Brain pericyte (primary cell): ENCODE measurements around the gene PKM.
"Not testable (repeated sequence)": the region's sequence is repeated elsewhere in the genome, so short reads cannot be mapped to it uniquely, and the experiment has no call there.

Experiments used
- DNase-seq: peaks from one replicate; pipeline ENCODE4 v3.0.0-alpha.2; 2012; ENCODE audit warnings: low read depth, low spot score

Gene PKM

DNA sequence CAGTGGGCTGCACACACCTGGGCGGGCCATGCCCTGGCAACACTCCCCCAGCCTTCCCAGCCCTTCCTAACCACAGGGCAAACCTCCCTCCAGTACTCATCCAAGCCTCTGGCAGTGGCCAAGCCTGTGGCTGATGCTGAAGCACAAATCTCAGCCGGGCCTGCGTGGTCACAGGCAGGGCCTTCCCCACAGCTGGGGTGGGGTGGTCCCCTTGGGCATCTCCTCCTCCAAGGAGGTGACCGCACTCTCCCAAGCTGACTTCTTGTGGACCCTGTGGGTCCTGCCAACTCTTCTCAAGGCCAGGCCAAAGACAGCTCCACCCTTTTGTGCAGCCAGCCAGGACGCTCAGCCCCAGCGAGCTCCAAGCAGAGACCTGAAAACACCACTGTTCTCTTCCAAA lies 54.8 kb downstream of the PKM start:
- DNase-seq = no peak

DNA sequence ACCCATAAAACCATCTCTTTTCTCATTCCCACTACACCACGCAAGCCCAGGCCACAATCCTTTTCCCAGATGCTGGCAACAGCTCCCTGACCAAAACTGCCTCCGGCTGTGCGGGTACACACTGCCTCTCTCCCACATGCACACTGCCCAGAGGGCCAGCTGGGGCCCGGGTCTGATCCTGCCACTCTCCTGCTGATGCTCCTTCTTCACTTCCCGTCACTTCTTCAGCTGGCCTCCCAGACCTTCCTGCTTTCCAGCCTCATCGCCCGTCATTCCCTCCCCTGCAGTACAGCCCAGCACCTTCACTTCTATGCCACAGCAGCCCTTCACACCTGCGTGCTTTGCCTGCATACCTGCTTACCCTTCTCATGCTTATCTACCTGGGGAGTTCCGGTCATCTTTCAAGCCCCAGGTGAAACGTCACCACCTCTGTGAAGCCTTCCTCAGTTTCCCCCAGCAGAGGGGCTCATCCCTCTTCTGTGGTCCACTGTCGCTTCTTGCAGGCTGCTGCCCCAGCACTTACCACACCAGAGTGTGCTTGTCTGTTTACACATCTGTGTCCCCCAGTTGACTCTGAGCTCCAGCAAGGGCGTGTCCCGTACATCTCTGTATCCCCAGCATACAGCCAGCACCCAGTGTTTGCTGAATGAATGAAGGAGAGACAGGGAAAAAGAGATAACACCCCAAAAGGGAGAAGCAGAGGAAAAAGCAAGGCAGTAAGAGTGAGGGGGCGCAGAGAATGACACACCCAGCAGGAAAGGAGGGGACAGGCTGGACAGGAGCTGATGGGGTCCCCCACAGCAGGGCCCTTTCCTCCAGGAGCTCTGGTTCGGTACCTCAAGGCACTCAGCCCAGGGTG lies 55.6 kb downstream of the PKM start:
- DNase-seq = no peak

DNA sequence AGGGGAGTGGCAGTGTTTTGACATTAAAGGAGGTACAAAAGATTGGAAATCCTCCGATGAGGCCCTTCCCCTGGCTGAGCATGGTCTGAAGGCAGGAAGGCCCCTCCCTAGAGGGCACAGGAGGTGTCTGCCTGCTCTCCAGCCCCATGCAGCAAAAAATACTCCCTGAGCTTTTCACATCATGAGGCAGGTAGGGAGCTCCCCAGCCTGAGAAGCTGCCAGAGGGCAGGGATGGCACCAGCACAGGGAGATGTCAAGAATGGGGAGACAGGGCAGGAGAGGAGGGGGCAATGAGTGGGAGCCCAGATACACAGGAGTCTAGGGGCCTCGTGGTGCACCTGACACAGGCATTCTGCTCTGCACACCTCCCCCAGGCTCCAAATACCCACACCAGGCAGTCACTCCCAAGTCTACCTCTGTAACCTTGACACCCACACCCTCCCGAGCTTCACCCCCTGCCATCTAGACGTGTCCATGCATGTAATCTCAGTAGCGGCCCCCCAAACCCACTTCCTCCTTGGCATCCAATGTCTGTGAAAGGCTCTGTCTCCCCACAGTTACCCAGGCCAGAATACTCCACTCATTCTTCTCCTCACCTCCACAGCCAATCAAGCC lies 56.3 kb downstream of the PKM start:
- no peak for DNase-seq

DNA sequence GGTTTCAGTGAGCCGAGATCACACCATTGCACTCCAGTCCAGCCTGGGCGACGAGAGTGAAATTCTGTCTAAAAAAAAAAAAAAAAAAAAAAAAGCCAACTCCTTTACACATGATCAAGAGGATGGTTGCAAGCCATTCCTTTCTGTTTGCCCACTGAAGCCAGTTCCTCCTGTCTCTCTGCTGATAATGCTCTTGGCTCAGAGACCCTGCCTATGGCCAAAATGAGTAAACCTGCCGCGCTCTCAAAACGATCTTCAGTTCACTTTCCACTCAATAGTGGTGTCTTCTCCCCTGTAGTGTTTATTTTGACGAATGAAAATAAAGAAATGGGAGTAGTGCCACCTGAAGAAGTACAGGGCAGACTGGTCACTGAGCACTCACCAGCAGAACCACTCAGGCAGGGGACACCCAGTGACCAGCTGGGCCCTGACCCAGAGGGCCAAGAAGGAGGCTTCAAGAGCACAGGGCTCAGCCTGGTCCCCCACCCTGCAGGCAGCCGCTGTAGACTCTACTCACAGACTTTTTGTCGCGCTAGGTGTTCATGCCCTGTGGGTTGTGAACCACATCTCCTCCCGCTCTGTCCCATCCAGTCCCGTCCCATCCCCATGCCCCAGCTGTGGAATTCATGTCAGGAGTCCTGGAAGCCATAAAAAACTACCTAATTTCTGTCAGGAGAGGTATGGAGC lies 57.0 kb downstream of the PKM start:
- DNase-seq = no peak

DNA sequence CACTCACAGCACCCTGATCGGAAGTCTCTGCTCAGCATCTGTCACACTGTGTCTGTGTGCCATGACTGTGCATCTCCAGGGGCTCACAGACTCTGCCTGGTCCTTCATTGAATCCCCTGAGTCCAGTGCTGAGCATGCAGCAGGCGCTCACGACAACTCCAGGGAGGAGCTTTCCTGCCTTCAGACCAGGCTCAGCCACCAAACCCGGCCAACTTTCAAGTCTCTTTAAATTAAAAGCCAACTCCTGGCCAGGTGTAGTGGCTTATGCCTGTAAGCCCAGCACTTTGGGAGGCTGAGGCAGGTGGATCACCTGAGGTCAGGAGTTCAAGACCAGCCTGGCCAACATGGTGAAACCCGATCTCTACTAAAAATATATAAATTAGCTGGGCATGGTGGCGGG lies 57.6 kb downstream of the PKM start:
- DNase-seq = no peak

DNA sequence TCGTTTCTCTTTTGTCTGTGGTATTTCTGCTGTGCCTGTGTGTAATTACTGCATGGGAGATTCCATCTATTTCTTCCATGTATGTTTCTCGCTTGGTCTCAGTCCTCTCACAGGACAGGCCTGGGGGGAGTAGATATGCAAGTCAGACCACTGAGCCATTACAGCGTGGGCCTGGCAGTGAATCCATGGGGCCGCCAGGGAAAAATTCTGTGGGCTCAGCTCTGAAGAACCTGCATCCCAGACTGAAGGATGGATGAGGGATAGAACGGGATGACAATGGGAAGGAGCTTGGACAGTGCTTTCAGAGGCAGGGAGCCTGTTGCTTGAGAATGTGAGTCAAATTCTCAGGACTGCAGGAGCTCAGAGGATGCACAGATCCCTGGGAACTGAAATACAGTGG lies 58.2 kb downstream of the PKM start:
- no peak for DNase-seq

DNA sequence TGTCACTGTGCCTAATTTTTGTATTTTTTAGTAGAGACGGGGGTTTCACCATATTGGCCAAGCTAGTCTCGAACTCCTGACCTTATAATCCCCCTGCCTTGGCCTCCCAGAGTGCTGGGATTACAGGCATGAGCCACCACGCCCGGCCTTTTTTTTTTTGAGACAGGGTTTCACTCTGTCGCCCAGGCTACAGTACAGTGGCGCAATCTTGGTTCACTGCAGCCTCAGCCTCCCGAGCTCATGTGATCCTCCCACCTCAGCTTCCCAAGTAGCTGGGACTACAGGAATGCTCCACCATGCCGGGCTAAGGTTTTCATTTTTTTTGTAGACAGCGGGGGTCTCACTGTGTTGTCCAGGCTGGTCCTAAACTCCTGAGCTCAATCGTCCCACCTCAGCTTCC lies 59.0 kb downstream of the PKM start:
- DNase-seq = not testable (repeated sequence)

DNA sequence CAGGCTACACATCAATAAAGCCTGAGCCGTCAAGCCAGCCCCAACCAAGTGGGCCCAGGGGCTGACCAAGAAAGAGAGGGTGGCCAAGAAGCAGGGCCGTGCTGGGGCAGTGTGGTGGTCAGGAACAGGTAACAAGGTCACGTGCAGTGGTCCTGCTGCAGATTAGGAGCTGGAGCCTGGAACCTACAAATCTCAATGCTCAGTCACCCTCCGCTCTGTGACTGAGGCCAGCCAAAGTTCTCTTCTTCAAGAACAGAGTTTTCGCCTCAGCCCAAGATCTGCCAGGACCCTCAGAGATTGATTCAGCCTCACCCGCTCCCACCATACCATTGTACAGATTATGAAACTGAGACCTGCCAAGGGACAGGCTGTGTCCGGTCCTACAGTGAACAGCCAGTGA lies 60.3 kb downstream of the PKM start:
- DNase-seq = no peak

DNA sequence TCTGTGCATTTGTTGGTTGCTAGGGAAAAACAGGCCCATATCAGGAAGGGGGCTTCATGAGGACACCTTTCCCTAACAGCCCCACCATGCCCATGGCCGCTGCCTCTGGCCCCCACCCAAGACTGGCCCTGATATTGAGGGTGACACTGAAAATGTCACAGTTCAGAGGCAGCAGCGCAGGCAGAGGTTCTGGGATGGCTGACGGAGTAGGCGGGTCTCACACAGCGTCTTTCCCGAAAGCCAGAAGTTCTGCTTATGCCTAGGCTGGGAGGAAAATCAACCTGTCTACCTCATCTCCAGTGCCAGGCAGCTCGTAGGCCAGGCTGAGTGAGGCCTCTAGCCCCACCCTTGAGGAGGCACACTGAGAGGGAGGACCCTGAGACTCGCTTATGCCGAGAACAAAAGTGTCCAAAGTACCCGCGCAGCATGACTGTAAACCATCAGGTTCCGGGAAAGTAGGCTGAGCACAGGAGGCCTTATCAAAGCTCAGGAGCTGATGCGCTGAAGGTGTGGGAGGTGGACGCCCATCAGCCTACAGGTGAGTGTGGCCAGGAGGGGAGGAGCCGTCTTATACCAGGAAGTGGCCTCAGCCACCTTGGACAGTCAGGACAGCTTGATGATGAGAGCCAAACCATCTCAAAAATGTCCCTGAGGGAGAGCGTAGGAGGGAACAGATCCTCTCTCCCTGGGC lies 60.9 kb downstream of the PKM start:
- no peak for DNase-seq

DNA sequence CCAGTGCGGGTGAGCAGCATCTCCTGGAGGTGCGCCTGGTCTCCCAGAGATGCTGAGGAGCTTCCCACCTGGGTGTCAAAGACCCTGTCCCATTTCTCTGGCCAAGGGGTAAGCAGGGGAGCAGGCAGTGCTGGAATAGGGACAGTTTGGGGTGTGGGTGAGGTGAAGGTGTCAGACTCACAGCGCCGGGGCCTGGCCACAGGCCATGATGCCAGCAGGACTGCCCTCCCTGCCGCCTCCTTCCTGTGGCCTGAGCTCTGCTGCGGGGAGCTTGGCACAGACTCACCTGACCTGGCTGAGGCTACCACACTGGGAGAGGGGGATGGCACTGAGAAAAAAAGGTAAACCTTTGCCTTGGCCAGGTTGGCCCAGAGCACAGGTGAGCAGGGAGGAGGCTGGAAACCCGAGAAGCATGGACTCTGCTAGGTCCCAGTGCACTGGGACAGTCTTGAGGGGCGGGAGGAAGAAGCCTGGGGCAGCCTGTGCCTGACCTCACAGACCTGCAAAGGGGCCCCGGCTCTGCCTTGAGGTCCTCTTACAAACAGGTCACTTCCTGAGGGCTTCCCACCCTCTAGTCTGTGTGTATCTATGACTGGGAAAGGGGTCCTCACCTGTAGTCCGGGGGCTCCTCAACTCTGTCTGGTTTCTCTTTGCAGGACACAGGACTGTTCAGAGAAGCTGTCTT lies 61.6 kb downstream of the PKM start:
- no peak for DNase-seq

DNA sequence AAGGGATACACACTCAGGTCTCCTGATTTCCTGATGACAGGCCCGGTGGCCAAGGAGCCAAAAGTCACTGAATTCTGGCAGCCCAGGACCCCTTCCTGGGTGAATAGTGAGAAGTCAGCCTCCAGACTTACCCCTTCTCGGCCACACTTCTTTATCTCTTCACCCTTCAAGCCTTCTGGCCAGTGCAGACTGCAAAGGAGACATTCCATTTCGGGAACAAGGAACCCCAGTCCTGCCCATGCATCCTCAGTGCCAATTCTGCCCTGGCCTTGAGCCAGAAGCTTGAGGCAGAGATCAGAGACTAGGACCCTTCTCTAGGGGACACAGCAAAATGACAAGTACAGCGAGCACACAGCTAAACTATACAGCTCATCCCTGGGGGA lies 62.2 kb downstream of the PKM start:
- no peak for DNase-seq

DNA sequence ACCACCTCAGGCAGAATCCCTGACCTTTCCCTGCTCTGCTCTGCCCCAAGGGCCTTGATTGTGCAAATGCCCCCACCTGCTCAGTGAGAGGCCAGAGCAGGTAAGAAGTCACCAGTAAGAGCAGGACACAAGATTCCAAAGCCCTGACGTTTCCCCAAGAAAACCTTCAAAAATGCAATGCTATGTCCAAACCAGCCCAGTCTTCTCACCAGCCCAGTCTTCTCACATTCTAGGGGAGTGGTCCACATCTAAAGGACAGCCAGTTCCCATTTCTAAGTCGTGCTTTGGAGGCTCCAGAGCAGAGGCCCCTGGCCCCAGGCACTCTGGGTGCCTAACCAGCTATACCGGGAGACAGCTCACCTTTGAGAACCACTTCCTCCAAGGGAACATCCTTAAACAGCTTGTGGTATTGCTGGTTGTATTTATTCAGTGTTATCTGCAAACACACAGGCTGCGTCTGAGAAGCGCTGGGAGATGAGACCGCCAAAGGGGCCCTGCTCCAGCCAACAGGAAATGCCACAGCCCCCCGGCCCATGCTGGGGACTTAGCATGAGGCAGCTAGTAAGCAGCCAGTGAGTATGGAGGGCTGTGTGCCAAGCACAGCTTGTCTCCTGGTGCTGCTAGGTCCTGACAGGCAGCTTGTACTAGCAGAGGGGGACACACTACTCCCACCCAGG lies 62.7 kb downstream of the PKM start:
- DNase-seq = peak; percentile 49

DNA sequence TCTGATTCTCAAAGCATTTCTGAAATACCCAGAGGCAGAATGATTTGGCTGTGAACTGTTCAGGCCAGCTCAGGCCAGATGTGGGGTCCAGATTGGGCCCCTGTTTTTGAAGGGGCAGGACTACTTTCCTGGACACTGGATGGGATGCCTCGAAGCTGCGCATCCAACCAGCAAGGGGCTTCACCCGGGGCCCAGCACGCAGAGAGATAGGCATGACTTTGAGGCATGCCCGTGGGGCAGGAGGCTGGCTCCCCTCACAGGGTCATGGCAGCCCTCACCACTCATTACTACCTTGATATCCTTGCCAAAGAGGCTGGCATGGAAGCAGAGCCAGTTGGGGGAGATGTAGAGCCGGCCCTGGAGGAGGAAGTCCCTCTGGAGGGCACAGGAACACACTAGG lies 63.5 kb downstream of the PKM start:
- no peak for DNase-seq

DNA sequence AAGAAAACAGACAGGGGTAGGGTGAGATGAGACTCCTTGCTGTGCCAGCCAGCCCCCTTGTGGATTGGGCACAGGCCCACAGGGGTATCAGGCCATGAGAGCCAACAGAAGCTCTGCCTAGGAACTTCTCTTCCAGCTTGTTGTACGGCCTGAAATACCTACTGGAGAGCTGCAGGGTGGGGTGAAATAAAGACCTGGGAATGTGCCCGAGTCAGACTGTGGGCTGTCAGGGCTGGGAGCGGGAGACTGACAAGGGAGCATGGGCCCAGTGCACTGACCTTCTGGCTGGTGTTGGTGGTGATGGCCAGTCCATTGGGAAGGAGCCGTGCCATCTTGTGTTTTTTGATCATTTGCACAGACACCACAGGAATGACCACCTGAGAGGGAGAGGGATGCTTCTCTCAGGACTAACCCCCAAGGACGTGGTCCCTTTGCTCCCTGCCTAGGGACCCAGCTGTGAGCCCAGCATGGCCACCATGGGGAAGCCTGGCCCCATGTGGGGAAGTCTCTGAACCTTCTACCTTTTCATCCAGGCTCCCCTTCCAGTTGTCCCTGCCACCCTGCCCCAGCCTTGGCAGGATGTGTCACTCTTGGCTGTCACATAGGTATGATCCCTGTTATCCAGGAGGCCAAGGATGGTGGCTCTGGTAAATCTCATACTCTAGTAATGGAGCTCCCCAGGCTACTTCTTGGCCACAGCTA lies 64.1 kb downstream of the PKM start:
- no peak for DNase-seq

DNA sequence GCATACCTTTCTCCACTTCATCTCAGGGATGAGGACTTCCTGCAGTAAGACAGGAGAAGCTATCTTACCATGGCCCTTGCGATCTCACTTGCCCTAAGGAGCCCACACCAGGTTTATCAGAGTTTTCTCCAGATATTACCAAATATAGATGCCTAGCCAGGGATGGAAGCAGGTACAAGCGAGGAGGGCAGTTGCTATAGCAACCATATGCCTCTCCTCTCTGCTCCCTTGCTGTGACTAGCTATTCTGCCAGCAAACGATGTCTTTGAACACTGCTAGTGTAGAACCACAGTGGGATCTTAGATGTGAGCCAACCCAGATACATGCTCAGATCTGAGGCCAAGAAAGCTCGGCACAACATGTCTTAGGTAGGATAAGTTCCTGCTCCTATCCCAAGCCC lies 67.3 kb downstream of the PKM start:
- no peak for DNase-seq

DNA sequence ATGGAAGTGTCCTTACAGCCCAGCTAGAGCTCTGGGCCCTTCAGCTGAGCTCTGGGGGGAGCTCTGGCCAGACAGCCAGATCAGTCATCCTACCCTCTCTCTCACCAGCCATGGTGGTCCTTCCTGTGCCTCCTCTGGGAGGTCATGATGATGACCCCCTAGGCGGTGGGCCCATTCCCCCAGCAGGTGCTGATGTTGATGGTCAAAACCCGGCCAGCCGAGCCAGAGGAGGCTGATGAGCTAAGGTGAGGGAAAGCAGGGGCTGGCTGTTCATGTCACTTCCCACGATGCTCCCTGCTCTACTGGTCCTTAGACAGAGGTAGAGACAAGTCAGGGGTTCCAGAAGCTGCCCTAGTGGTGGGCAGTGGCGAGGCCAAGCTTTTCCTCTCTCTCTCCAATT lies 68.4 kb downstream of the PKM start:
- no peak for DNase-seq

DNA sequence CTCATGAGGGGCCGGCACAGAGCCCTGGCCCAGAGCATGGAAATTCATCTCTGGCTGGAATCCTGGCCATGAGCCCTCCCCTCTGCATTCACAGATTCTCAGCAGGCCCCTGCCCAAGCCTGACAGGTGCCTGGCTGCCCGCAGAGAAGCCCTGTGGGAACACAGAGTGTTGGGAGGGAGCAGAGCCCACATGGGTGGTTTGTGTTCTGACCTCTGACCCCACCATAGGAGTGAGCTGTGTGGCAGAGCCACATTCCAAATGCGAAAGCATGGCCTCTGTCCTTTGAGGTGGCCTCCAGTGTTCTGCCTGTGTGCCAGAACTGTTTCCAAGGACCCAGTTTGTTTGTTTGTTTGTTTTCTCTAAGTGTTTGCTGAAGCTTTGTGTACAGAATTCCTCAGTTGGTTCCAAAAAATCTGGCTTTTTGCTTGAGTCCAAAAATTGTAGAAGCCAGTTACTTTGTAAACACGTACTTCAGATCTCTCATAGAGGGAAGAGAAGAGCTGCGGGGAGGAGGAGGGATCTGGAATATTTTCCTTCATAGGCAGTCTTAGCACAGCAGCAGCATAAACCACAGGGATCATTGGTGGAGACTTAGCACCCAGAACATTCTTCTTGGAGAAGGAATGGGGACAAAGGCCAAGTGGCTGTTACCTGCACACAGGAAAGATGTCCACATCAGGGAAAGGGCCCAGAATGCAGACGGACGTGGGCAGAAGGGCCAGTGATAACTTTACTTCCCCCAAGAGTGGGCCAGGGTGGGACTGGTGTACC lies 69.4 kb downstream of the PKM start:
- DNase-seq = no peak

DNA sequence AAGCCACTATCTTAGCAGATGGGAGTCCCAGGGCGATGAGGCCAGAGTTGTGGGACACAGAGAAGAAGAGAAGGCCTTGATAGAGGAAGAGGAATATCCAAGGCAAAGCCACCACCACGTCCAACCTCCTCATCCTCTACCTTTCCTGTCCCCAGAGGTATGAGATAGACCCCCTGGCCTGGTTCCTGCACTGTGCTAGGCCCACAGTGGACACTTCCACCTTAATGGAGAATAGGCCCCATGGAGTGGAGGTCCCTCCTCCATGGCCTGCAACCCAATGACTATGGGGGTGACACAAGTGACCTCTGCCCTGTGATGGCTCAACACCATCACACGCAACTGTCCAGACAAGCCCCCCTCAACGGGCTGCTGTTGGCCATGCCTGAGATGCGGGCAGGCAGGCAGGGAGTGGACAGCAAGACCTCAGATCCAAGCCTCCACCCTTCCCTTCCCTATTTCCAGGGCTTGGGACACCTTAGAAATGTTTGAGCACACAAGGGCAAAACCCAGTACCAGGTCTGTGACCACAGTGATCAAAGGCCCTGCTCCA lies 70.2 kb downstream of the PKM start:
- DNase-seq = no peak

DNA sequence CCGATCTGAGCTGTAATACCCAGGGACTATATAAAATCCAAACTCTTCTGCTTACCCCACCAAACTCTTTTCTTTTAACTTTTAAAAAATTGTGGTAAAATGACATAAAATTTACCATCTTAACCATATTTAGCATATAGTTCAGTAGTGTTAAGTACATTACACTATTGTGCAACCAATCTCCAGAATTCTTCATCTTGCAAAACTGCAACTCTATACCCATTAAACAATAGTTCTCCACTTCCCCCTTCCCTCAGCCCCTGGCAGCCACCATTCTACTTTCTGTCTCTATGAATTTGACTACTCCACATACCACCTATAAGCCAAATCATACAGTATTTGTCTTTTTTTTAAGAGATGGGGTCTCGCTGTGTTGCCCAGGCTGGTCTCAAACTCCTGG lies 74.1 kb downstream of the PKM start:
- DNase-seq = no peak
